Right lobe of liver (tissue), 6 donors: ENCODE results near the gene ARHGEF1. TPM values are rescaled to one million over a fixed set of nuclear protein-coding genes. Genes with fewer than 3 reads are reported as not detected.

Experiments used
- ATAC-seq, 4 donors: fragments of 200-7000 bp; cut with Tn5 transposase; one replicate each; pipeline ENCODE4 v1.9.1; 2020; ENCODE audit warnings: mild to moderate bottlenecking in 4 of 4, moderate library complexity in 4 of 4
- DNase-seq, 3 donors: peaks; one replicate each; pipeline ENCODE4 v3.0.0-alpha.2; 2020
- H3K27ac ChIP-seq, 3 donors: fragments of 200-600 bp; one replicate each; pipeline ENCODE4 v1.8.0; 2022
- H3K27me3 ChIP-seq, 2 donors: fragments of 200-600 bp; one replicate each; pipeline ENCODE4 v1.8.0; 2022
- H3K36me3 ChIP-seq, 4 donors: fragments of 200-600 bp; sonication (generic) in 1 of 4; one replicate each; pipeline versions ENCODE4 v1.5.1 to v1.8.0; 2017 to 2022; ENCODE audit warnings: control low read depth in 1 of 4
- H3K4me1 ChIP-seq, 4 donors: fragments of 200-600 bp; sonication (generic) in 1 of 4; one replicate each; pipeline versions ENCODE4 v1.5.1 to v1.8.0; 2017 to 2022; ENCODE audit warnings: control low read depth in 1 of 4
- H3K4me3 ChIP-seq, 3 donors: fragments of 200-600 bp; one replicate each; pipeline ENCODE4 v1.8.0; 2022
- H3K9me3 ChIP-seq, 4 donors: fragments of 200-600 bp; sonication (generic) in 1 of 4; one replicate each; pipeline versions ENCODE4 v1.5.1 to v1.8.0; 2017 to 2022; ENCODE audit warnings: control low read depth in 1 of 4
- CTCF ChIP-seq, 4 donors: fragments of 200-600 bp in 3 of 4; fragments of 450-650 bp in 1 of 4; IDR thresholded peaks; one replicate each; pipeline versions ENCODE4 v1.5.1 to v1.8.0; 2016 to 2022; ENCODE audit warnings: antibody characterized with exemption in 4 of 4, mild to moderate bottlenecking in 2 of 4
- POLR2A ChIP-seq: fragments of 450-650 bp; IDR thresholded peaks from one replicate; pipeline ENCODE4 v1.6.1; 2017; ENCODE audit warnings: antibody characterized with exemption, mild to moderate bottlenecking
- WGBS: methylation state at CpG from one replicate; pipeline ENCODE4 v1.1.6; 2018; ENCODE audit warnings: low coverage, low lambda C conversion rate; ENCODE audit not compliant: insufficient coverage; ENCODE audit errors: missing lambda C conversion rate; 5-methylcytosine and 5-hydroxymethylcytosine counted together
- intact Hi-C, 2 donors: fragments of 100-400 bp; cut with DNase I; formaldehyde crosslinking; loops; one replicate each; pipeline versions ENCODE4 v1.11.2 to v1.14.1; 2022
- total RNA-seq, 6 experiments: library from RNA; depleted of rRNA in 2 of 6; stranded (reverse); fragments of >200 nt in 2 of 6; fragmentation: NEBNext Ultra II Directional in 3 of 6; extraction: Animal tissue kit (Norgen Biotek cat#: 25700) in 3 of 6; gene quantifications; one replicate each; pipeline versions ENCODE4 v1.1.0 to v1.2.4, GENCODE V29; 2016 to 2023
- donor health status: DM: no; HTN: yes; CAD: no.
- donor health status: DM: no; HTN: no; CAD: no.
- donor health status: DM: no; HTN: no; CAD: no.
- donor health status: DM: no; HTN: yes; CAD: no.
- donor health status: DM: no; HTN: yes; CAD: no.

ARHGEF1 gene
- total RNA-seq, 6 experiments from 2014 or later, result 25.3 to 39.7 (median 30.2) TPM

- H3K27ac ChIP-seq, result no peak overlapping the region
- peak in 1 of 4 donors; percentile 11 for ATAC-seq
- no peak for DNase-seq
- no peaks in the 10 kb centered on the region for H3K9me3 ChIP-seq
- intact Hi-C loops, result no loop called here
- peaks cover 0 to 4% (median under 1%) of the 10 kb centered on the region in 4 donors for H3K36me3 ChIP-seq
- no peak overlapping the region for H3K4me3 ChIP-seq
- no peaks in the 10 kb centered on the region for H3K4me1 ChIP-seq
- no peaks in the 10 kb centered on the region for H3K27me3 ChIP-seq
- TF ChIP-seq POLR2A (no peak), CTCF (IDR thresholded peaks at IDR 0.05) (no peak)
- WGBS, result 37% methylated on average over 7 of the region's 12 CpGs
These were observed 27.4 kb downstream of the ARHGEF1 start for GRCh38 chr19:41910240-41910991.

GRCh38 chr19:41910992-41911888 lies 28.3 kb downstream of the ARHGEF1 start:
- WGBS, result 67% methylated on average over 1 of the region's 13 CpGs
- intact Hi-C loops, result no loop called here
- no peaks in the 10 kb centered on the region for H3K4me1 ChIP-seq
- H3K27ac ChIP-seq, result no peak overlapping the region
- H3K27me3 ChIP-seq, result no peaks in the 10 kb centered on the region
- ATAC-seq (no peak), DNase-seq (no peak)
- no peaks in the 10 kb centered on the region for H3K36me3 ChIP-seq
- no peaks in the 10 kb centered on the region for H3K9me3 ChIP-seq
- TF ChIP-seq POLR2A (no peak), CTCF (IDR thresholded peaks at IDR 0.05) (no peak)
- H3K4me3 ChIP-seq, result no peak overlapping the region

DNA sequence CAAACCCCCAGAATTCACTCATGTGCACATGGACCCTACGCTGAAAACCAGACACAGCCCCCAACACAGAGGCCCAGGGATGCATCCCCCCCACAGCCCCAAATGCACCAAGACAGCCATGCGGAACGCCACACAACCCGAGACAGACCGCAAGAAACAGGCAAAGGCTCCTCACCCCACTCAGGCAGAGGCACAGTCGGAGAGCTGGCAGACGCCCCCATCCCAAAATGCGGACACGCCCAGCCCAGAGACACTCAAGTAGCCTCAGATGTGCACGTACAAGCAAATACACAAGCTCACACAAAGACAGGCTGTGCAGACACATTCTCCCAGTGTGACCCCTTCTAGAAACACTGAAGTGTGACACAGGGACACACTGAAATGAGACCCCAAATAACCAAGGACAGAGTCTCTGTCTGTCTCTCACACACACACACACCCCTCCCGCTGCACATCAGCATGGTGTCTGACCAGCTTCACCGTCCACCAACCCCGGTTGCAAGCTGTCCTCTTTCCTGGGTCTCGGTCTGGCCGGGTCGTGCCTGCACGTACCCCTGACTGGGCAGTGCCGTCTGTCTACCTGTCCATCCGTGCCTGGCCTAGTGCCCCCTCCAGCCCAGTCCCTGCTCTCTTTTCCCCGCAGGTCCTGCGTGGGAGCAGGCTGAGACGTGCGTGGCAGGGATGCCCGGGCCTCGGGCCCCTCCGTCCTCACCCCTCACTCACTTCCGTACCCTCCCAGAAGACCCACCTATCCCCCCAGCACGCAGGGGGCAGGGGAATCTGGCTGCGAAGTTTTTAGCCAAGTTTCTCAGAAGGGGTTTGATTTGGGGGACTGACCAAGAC lies 29.1 kb downstream of the ARHGEF1 start:
- no peak overlapping the region for H3K27ac ChIP-seq
- no peaks in the 10 kb centered on the region for H3K27me3 ChIP-seq
- WGBS, result 7% methylated on average over 29 of the region's 29 CpGs
- ATAC-seq (no peak), DNase-seq (no peak)
- intact Hi-C loops, result no loop called here
- no peak overlapping the region for H3K4me3 ChIP-seq
- H3K4me1 ChIP-seq, result no peaks in the 10 kb centered on the region
- TF ChIP-seq POLR2A (no peak), CTCF (IDR thresholded peaks at IDR 0.05) (no peak)
- no peaks in the 10 kb centered on the region for H3K36me3 ChIP-seq
- H3K9me3 ChIP-seq, result no peaks in the 10 kb centered on the region

DNA sequence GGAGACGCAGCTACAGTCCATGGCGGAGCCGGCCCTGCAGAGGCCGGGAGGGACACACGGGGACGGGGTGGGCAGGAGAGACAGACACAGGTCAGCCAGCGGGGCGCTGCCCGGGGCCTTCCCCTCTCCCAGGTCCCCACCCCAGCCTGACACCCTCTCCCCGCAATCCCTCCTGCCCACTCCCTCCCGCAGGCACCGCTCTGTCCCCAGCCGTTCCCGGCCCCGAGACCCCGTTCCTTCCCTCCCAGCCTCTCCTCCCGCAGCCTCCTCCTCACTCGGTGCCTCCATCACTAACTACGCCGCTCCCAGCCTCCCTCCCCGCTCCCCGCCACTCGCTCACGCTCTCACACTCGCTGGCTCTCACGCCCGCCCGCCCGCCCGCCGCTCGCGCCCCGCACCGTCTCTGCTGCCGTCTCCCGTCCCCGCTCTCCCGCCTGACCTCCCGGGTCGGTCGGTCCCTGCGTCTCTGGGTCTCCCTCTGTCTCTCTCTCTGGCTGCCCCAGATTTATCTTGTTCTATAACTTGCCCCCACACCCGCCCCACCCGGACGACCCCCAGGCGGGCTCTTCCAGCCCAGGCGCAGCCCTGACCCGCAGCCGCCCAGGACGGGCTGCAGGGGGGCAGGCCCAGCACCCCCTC lies 30.0 kb downstream of the ARHGEF1 start:
- Histone ChIP-seq H3K27ac (no peak overlapping the region), H3K4me1 (no peaks in the 10 kb centered on the region), H3K4me3 (no peak overlapping the region), H3K27me3 (no peaks in the 10 kb centered on the region), H3K9me3 (no peaks in the 10 kb centered on the region), H3K36me3 (no peaks in the 10 kb centered on the region)
- WGBS, result 1% methylated on average over 39 of the region's 51 CpGs
- no peak for TF ChIP-seq POLR2A
- TF ChIP-seq CTCF (IDR thresholded peaks at IDR 0.05), result no peak
- no peak for DNase-seq
- peak in 3 of 4 donors; percentile 8 to 19 (median 12) for ATAC-seq
- intact Hi-C loops, result no loop called here
